Diencephalon (tissue), 1 donor: ENCODE data around the gene GATA2. TPM values are rescaled to one million over a fixed set of nuclear protein-coding genes. Genes with fewer than 3 reads are reported as not detected.

Experiments used
- total RNA-seq: library from RNA; depleted of rRNA; stranded (reverse); fragments of >200 nt; gene quantifications from one replicate; pipeline ENCODE4 v1.2.3, GENCODE V29; 2014

The GATA2 gene
- total RNA-seq = 1.2 TPM

DNA sequence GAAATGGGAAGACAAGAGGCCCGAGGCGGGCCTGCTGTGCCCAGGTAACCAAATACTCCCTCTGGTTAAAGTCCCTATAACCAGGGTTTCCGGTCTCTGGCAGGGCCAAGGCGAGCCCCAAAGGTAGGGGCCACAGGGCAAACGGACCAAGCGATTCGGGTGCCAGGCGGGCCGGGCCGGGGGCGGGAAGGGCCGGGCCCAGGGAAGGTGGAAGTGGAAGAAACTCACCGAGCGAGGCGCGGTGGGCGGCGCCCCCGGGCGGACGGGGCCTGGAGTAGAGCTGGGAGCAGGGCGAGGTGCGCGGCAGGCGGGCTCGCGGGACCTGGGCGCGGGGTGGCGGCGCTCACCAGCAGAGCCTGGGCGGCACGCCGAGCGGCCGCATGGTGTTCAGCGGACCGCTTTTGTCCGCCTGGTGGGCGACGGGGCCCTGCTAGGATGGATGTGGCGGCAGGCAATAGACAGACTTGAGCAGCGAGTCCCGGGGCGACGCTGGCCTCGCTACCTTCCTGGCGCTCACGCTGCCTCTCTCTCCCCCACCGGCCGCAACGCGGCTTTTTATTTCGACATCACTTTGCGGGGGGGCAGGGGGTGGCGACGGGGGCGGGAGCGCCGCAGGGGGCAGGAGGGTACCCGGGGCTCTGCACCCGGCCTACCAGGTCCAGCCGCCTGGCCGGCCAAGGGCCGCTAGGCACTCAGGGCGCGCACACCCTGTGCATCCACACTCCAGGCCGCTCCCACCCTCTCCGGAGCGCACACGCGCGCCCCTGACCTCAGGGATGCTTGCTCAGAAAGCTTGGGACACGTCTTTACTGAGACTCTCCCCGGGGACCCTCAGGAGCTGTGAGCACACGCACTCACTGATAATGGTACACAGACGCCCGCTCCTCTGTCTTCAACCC is at the start of gene GATA2:
Gene GATA2, minus strand, starts transcription at position 531 of the 899 bp plus-strand sequence. CDS start 6,170 bp downstream, outside the sequence.

DNA sequence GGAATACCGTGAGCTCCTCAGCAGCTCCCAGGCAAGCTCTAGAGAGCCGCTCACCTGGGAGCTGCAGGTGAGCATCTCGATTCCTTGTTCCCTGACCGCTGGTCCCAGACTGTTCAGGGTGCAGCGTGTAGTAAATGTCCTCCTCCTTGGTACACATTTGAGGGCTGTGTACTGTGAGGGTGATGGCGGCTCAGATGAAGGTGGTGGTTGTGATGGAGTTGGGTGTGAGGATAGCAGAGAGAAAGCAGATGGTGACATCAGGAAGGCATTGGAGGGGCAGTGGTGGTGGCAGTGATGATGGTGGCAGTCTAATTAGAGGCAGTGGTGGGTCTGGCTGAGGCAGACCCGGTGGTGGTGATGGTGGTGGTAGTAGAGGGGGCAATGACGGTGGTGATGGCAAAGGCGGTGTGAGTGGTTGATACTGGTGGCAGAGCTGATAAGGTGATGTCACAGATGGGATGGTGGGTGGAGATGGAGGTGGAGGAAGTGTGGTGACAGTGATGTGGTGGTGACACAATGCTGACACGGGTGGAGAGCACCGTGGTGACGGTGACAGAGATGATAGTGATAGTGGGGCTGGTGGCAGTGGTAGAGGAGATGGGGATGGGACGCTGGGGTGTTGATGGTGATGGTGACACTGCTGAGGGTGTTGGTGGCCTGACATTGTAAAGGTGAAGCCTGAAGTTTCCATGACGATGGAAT is 26.0 kb downstream of the GATA2 start, which contains the start of gene DNAJB8:
Gene DNAJB8, minus strand, starts transcription at position 51 of the 702 bp plus-strand sequence. CDS start 3,645 bp downstream, outside the sequence.

Other genes with a start within 250 kb of the GATA2 start
- gene DNAJB8, start 26.3 kb downstream of the GATA2 start, total RNA-seq = not detected
- gene RPN1, start 157.6 kb upstream of the GATA2 start, total RNA-seq = 245 TPM
- 55.6 TPM for gene RAB7A, start 233.0 kb upstream of the GATA2 start, total RNA-seq